OCI-LY7 (cell line): Measurements from ENCODE around the gene UACA.

ENCODE experiments used
- CTCF ChIP-seq: fragments of 200-600 bp; sonication (generic); conservative IDR thresholded peaks from 2 replicates; pipeline ENCODE4 v1.5.1; 2014; ENCODE audit warnings: mild to moderate bottlenecking, antibody characterized with exemption, low read length, moderate library complexity, mixed read lengths
- EZH2phosphoT487 ChIP-seq: fragments of 200-600 bp; sonication (generic); IDR thresholded peaks from 2 replicates; pipeline ENCODE4 v1.6.1; 2018; ENCODE audit warnings: low read depth, borderline replicate concordance, mild to moderate bottlenecking, mixed run types, antibody characterized with exemption, low read length, moderate library complexity, mixed read lengths

DNA sequence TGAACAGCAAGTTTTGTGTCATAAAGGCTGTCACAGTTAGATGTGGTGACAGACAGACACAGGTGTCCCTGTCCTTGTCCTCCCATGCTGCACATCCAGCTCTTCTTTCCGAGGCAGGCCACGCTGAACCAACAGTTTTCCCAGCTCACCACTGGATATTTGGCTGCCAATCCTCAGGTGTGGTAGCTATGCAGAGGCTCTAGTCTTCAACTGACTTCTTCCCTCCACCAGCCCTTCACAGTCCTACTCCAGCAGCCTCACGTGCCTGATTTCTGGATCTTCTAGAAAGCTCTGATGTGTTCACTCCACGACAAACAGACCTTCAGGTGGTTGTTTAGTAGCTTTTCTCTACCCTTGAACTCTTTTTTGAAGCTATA is 145.5 kb downstream of the UACA start:
- TF ChIP-seq CTCF: no peak
- TF ChIP-seq EZH2phosphoT487: no peak
